GM13976 (cell line): ENCODE measurements around the gene CD300LG.

ENCODE experiments used
- DNase-seq: peaks from one replicate; pipeline ENCODE4 v3.0.0; 2012; ENCODE audit warnings: low spot score
- in situ Hi-C: fragments of 300-500 bp; cut with MboI; formaldehyde crosslinking; loops from one replicate; pipeline ENCODE4 v1.12.0; 2022; ENCODE audit warnings: low sequenced_read_pairs, mixed read lengths, inconsistent platforms; ENCODE audit not compliant: unreplicated experiment
- TF ChIP-seq, protein P1 (sequence below): IDR thresholded peaks from 2 replicates; pipeline ENCODE4 v1.5.1; 2012; ENCODE audit warnings: borderline replicate concordance, mild to moderate bottlenecking; ENCODE audit not compliant: insufficient read depth; ENCODE audit errors: extremely low read depth, missing control alignments, control extremely low read depth

The CD300LG gene

DNA sequence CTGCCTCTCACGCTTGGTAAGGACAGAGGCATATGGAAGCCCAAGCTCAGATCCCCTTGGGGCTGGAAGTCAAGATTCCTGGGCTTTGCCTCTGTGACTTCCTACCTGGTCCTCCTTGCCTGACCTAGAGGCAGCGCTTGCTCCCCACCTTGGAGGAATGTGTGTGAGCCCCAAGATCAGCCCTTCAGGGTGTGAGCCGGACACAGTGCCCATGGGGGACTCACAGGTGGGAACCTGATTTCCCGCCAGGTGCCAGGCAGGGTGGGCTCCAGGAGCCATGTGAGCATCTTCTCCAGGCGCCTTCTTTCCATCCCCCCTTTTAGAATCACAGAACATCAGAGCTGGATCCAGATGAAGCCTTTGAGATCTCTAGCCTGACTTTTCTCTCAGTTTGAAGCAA lies 10.2 kb downstream of the CD300LG start:
- TF ChIP-seq, protein P1, sequence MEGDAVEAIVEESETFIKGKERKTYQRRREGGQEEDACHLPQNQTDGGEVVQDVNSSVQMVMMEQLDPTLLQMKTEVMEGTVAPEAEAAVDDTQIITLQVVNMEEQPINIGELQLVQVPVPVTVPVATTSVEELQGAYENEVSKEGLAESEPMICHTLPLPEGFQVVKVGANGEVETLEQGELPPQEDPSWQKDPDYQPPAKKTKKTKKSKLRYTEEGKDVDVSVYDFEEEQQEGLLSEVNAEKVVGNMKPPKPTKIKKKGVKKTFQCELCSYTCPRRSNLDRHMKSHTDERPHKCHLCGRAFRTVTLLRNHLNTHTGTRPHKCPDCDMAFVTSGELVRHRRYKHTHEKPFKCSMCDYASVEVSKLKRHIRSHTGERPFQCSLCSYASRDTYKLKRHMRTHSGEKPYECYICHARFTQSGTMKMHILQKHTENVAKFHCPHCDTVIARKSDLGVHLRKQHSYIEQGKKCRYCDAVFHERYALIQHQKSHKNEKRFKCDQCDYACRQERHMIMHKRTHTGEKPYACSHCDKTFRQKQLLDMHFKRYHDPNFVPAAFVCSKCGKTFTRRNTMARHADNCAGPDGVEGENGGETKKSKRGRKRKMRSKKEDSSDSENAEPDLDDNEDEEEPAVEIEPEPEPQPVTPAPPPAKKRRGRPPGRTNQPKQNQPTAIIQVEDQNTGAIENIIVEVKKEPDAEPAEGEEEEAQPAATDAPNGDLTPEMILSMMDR: no peak
- no peak for DNase-seq
- in situ Hi-C loops: no loop called here

DNA sequence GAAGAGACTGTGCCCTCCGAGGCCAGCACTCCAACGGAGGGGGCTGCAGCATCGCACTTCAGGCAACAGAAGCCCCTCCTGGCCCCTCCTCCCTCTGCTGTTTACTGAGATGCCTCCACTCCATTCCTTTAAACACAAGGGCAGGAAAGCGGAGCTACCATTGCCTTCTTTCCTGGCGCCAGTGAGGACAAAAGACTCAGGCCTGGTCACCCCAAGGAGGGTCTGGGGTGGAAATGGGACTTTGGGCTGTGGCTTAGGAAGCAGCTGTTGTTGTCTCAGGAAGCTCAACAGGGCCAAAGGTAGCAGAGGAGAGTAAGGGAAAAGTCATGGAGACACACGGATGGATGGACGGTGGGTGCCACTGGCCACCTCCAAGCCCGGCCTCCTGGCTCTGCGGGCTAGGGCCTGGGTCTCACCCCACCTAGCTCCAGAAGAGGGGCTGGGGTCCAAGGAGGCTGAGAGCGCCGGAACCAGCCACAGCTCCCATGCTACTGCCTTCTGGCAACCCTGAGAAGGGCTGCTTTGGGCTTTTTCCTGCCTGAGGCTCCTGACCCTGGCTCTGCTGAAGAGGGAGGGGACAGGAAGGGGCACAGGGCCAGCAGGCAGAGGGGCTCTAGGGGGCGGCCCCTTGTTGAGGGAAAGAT lies 11.1 kb downstream of the CD300LG start:
- DNase-seq: no peak
- in situ Hi-C loops: no loop called here
- TF ChIP-seq, protein P1: no peak

DNA sequence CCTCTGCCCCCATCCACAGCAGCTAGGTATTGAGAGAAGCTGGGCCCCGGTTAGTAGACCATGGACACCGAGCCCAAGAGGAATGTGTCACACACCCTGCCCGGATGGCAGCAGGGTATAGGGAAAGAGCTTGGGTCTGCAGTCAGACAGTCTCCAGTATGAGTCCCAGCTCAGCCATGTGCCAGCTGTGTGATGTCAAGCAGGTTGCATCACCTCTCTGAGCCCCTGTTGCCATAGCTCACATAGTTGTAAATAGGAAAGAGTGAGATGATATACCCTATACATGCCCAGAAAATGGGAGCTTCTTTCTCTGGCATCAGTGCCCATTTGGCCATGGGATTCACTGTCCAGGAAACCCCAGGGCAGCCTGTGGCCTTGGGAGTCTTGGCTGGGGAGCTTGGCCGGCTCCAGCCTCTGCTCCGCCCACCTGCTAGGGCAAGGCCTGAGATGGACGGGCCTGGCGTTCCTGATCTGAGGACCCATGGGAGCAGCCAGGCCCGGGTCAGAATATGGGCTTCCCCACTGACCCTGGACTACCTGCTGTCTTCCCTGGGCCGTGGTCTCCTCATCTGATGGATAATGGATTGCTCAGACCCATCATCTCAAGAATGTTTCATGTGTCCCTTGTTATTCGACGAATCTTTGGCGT lies 13.2 kb downstream of the CD300LG start:
- TF ChIP-seq, protein P1: no peak
- in situ Hi-C loops: no loop called here
- no peak for DNase-seq

DNA sequence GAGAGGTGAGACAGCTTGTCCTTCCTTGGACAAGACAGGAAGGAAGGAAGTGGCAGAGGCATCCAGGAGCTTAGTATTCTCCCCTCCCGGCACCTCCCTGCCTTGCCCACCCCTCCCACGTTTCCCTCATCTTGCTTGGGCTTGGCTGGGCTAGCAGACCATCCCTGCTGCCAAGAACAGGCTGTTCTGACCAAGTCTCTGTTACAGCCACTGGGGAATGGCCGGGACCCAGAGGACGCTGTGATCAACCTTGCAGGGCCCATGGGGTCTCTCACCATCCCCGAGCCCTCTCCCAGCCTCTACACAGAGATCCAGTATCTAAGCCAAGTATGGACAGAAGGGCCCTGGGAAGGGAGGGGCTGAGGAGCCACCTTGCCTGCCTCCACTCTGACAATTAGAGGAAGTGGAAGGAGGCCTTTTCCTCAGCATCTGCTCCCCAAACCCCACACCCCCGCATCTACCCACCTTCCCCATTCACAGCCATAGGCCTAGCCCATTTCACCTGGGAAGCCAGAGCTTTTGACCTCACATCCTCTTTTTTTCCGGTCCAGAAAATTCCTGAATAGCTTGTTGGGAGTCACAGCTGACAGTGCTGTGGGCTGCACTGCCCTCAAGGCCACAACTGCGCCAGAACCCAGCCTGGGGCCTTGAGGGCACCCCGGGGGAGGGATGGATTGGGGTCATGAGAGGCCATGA lies 14.1 kb downstream of the CD300LG start:
- TF ChIP-seq, protein P1: no peak
- DNase-seq: no peak
- in situ Hi-C loops: no loop called here

DNA sequence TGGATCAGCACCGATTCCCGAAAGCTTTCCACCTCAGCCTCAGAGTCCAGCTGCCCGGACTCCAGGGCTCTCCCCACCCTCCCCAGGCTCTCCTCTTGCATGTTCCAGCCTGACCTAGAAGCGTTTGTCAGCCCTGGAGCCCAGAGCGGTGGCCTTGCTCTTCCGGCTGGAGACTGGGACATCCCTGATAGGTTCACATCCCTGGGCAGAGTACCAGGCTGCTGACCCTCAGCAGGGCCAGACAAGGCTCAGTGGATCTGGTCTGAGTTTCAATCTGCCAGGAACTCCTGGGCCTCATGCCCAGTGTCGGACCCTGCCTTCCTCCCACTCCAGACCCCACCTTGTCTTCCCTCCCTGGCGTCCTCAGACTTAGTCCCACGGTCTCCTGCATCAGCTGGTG lies 15.0 kb downstream of the CD300LG start:
- no peak for DNase-seq
- in situ Hi-C loops: no loop called here
- TF ChIP-seq, protein P1: no peak

DNA sequence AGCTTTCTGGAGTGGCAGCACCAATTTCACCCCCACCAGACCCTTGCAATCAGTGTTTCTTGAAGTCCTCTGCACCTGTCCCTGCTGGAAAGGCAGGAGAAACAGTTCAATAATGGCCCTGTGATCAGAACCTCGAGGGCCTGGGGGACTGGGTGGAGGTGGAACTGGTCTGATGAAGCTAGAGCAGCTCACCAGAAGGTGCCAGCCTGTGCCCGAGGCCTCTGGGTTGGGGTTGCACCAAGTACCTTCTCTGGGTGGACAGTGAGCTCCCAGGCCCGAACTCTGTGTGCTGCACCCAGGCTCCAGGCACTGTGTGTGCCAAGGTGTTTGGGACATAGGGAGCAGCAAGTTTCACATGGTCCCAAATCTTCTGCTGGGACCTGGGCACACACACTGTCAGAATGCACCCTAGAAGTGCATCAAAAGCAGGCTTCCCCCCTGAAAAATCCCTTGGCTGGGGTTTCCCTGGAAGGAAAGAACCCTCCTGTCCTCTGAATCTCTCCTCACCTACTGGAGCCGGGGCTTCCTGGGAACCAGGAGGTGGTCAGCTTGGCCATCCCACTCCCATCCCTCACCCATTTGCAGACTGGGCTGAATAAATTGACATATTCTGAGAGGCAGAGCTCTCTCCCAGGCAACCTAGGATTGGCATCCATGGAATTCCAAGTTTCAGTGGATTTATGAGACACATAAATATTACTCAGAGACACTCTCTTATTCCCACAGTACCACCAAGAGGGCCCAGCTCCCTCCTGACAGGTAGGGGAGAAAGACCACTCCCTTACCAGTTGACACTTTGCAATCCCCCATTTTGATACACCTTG lies 17.4 kb downstream of the CD300LG start:
- in situ Hi-C loops: no loop called here
- no peak for DNase-seq
- TF ChIP-seq, protein P1: no peak
